ENCODE results near the gene F2RL1.

The F2RL1 gene

DNA sequence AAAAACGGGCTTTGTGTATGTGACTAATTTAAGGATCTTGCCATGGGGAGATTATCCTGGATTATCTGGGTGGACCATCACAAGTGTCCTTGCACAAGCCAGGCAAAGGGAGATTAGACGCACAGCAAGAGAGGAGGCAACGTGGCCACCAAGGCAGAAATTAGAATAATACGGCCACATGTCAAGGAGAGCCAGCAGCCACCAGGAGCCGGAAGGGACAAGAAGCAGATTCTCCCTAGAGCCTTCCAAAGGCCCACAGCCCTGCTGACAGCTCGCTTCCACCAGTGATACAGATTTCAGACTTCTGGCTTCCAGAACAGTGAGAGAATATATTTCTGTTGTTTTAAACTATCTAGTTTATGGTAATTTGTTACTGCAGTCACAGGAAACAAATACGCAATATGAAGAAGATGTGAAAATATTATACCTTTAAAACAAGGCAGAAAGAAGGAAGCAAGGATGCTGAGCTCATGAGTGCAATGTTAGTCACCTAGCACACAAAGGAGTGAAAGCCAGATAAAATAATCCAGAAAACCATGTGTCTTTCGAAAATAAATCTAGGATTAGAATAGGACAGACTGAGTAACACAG is 28.7 kb upstream of the F2RL1 start:
- Histone ChIP-seq H3K9ac (no peak overlapping the region), H3K9me3 (ENCODE audit: control insufficient read depth, low read length) (no peaks in the 10 kb centered on the region), H2AFZ (peak overlapping the region; percentile 3), H3K4me3 (ENCODE audit: low read depth, low read length) (no peak overlapping the region), H3K36me3 (ENCODE audit: control insufficient read depth, insufficient read depth, low read length) (no peaks in the 10 kb centered on the region), H3K4me1 (no peaks in the 10 kb centered on the region), H3K4me2 (ENCODE audit: low read length) (no peak overlapping the region), H3K79me2 (no peaks in the 10 kb centered on the region), H3K27me3 (ENCODE audit: control insufficient read depth, insufficient read depth, low read length) (no peaks in the 10 kb centered on the region), H3K27ac (no peak overlapping the region)
- TF ChIP-seq, protein P1, sequence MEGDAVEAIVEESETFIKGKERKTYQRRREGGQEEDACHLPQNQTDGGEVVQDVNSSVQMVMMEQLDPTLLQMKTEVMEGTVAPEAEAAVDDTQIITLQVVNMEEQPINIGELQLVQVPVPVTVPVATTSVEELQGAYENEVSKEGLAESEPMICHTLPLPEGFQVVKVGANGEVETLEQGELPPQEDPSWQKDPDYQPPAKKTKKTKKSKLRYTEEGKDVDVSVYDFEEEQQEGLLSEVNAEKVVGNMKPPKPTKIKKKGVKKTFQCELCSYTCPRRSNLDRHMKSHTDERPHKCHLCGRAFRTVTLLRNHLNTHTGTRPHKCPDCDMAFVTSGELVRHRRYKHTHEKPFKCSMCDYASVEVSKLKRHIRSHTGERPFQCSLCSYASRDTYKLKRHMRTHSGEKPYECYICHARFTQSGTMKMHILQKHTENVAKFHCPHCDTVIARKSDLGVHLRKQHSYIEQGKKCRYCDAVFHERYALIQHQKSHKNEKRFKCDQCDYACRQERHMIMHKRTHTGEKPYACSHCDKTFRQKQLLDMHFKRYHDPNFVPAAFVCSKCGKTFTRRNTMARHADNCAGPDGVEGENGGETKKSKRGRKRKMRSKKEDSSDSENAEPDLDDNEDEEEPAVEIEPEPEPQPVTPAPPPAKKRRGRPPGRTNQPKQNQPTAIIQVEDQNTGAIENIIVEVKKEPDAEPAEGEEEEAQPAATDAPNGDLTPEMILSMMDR (IDR thresholded peaks at IDR 0.05): no peak

DNA sequence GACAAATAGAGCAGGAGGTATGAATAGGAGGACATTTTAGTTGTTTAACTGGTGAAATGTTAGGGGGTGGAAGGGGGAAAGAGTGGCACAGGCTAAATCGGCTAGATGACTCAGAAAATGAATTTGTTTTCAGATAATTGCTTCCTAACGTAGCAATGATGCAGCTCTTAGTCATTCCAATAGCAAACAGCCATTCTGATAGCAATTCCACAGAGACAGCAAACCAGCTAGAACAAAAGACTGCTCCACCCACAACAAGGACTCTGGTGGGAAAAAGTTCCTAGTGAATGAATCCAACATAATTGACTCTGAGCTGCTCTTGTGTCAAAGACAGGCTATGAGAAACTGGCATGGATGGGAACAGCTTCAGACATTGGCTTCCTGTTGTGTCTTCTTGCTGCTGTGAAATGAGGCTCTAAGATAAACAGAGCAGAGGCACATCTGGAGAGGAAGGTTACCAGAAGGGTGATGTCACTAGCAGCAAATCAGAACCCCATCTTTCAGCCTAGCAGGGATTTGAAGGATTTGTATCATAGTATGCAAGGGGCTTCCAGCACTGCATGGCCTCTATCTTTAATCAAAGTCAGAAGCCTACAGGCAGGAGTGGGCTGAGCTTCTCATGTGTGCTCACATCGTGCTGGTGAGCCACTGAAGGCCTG is 28.1 kb upstream of the F2RL1 start:
- Histone ChIP-seq H3K27ac (no peak overlapping the region), H3K79me2 (no peaks in the 10 kb centered on the region), H3K36me3 (ENCODE audit: control insufficient read depth, insufficient read depth, low read length) (no peaks in the 10 kb centered on the region), H3K27me3 (ENCODE audit: control insufficient read depth, insufficient read depth, low read length) (no peaks in the 10 kb centered on the region), H2AFZ (peak overlapping the region; percentile 34), H3K4me2 (ENCODE audit: low read length) (no peak overlapping the region), H3K4me1 (no peaks in the 10 kb centered on the region), H3K9me3 (ENCODE audit: control insufficient read depth, low read length) (no peaks in the 10 kb centered on the region), H3K9ac (no peak overlapping the region), H3K4me3 (ENCODE audit: low read depth, low read length) (no peak overlapping the region)
- TF ChIP-seq, protein P1 (IDR thresholded peaks at IDR 0.05): no peak

DNA sequence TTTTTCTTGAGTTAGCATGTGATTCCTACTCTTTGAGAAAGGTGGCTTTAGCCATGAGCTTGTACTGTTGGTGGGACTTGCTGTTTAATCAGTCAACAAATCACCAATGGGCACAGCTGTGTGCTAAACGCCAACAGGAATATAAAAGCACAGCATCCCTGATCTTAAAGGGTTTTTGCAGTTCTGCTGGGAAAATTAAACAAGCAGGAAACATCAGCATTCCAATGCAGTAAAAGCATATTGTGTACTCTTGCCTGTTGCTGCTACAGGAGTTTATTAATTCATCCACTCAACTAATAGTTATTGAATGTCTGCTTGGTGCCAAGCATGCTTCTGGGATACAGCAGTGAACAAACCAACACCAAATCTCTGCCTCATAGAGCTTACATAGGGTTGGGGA is 27.4 kb upstream of the F2RL1 start:
- no peaks in the 10 kb centered on the region for H3K79me2 ChIP-seq
- no peak overlapping the region for H2AFZ ChIP-seq
- H3K4me1 ChIP-seq: no peaks in the 10 kb centered on the region
- no peak overlapping the region for H3K4me3 ChIP-seq (ENCODE audit: low read depth, low read length)
- no peaks in the 10 kb centered on the region for H3K36me3 ChIP-seq (ENCODE audit: control insufficient read depth, insufficient read depth, low read length)
- no peaks in the 10 kb centered on the region for H3K27me3 ChIP-seq (ENCODE audit: control insufficient read depth, insufficient read depth, low read length)
- TF ChIP-seq, protein P1 (IDR thresholded peaks at IDR 0.05): no peak
- no peak overlapping the region for H3K4me2 ChIP-seq (ENCODE audit: low read length)
- no peak overlapping the region for H3K9ac ChIP-seq
- no peaks in the 10 kb centered on the region for H3K9me3 ChIP-seq (ENCODE audit: control insufficient read depth, low read length)
- no peak overlapping the region for H3K27ac ChIP-seq

DNA sequence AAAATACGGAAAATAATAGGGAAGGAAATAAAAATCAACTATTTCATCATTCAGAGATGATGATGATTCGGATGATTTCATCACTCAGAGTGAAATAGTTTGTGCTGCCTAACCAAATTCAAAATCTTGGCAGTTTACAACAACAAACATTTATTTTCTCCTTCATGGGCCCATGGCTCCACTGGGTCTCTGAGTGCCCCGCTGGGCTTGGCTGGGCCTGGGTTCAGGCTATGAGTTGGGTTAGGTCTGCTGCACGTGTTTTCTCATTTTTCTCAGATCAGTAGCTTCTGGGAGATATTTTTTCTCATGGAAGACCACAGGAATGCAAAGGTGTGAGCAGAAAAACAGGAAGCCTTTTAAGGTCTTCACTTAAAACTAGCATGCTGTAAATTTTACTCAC is 24.0 kb upstream of the F2RL1 start:
- TF ChIP-seq, protein P1 (IDR thresholded peaks at IDR 0.05): no peak

DNA sequence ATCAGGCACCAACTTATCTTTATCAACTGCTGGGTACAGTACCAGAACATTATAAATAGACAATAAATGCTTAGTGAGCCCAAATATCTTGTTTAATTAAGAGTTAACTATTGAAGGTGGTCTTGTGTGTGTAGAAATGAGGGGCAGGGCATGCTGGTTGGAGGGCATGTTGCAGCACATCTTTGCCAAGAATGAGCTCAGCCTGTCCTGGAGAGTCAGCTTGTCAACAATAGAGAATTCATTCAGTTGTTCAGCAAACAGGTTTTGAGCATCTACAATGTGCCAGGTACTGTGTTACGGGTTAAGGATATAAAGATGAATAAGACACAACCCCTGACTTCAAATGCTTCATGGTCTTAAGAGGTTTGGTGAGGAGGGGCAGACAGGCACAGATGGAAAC is 19.2 kb upstream of the F2RL1 start:
- Histone ChIP-seq H3K27me3 (ENCODE audit: control insufficient read depth, insufficient read depth, low read length) (no peaks in the 10 kb centered on the region), H3K9ac (no peak overlapping the region), H3K27ac (no peak overlapping the region), H3K36me3 (ENCODE audit: control insufficient read depth, insufficient read depth, low read length) (no peaks in the 10 kb centered on the region), H3K4me2 (ENCODE audit: low read length) (no peak overlapping the region), H2AFZ (no peak overlapping the region), H3K4me1 (no peaks in the 10 kb centered on the region), H3K4me3 (ENCODE audit: low read depth, low read length) (no peak overlapping the region), H3K9me3 (ENCODE audit: control insufficient read depth, low read length) (no peaks in the 10 kb centered on the region), H3K79me2 (no peaks in the 10 kb centered on the region)
- TF ChIP-seq, protein P1 (IDR thresholded peaks at IDR 0.05): no peak

More for the DNA sequence above, 24.0 kb upstream of the F2RL1 start:
- Histone ChIP-seq H3K27ac (no peak overlapping the region), H3K9me3 (ENCODE audit: control insufficient read depth, low read length) (no peaks in the 10 kb centered on the region), H3K4me2 (ENCODE audit: low read length) (no peak overlapping the region), H3K79me2 (no peaks in the 10 kb centered on the region), H3K9ac (no peak overlapping the region), H3K36me3 (ENCODE audit: control insufficient read depth, insufficient read depth, low read length) (no peaks in the 10 kb centered on the region), H3K4me3 (ENCODE audit: low read depth, low read length) (no peak overlapping the region), H3K4me1 (no peaks in the 10 kb centered on the region), H2AFZ (no peak overlapping the region), H3K27me3 (ENCODE audit: control insufficient read depth, insufficient read depth, low read length) (no peaks in the 10 kb centered on the region)

Measured in parathyroid adenoma (tissue), 2 donors.